ENCODE results near the gene APBA2.

The APBA2 gene

GRCh38 chr15:29029651-29030195 lies 143.9 kb downstream of the APBA2 start:
- Histone ChIP-seq H3K79me2 (ENCODE audit: insufficient read depth, low read length) (no peaks in the 10 kb centered on the region), H3K36me3 (ENCODE audit: insufficient read depth, low read length) (no peaks in the 10 kb centered on the region), H3K4me2 (ENCODE audit: insufficient read depth, low read length) (no peak overlapping the region), H3K27ac (ENCODE audit: low read length) (no peak overlapping the region), H3K9me3 (ENCODE audit: insufficient read depth, low read length, severe bottlenecking) (no peaks in the 10 kb centered on the region), H3K4me1 (ENCODE audit: insufficient read depth, low read length) (no peaks in the 10 kb centered on the region), H3K9ac (ENCODE audit: low read depth, low read length) (no peak overlapping the region), H2AFZ (ENCODE audit: low read depth, low read length) (no peak overlapping the region), H3K27me3 (ENCODE audit: insufficient read depth, low read length, poor library complexity) (no peaks in the 10 kb centered on the region), H4K20me1 (ENCODE audit: insufficient read depth, low read length) (no peaks in the 10 kb centered on the region), H3K4me3 (ENCODE audit: low read depth in 1 of 2, low read length in 2 of 2) (no peak overlapping the region)
- no peak for DNase-seq
- TF ChIP-seq CTCF (IDR thresholded peaks at IDR 0.05; ENCODE audit: borderline replicate concordance, extremely low read depth, low read length, poor library complexity, severe bottlenecking) (no peak), EZH2 (IDR thresholded peaks at IDR 0.05; ENCODE audit: borderline replicate concordance, low read depth, low read length, severe bottlenecking) (no peak)
- no peak for ATAC-seq (ENCODE audit: insufficient read depth, low read depth)

DNA sequence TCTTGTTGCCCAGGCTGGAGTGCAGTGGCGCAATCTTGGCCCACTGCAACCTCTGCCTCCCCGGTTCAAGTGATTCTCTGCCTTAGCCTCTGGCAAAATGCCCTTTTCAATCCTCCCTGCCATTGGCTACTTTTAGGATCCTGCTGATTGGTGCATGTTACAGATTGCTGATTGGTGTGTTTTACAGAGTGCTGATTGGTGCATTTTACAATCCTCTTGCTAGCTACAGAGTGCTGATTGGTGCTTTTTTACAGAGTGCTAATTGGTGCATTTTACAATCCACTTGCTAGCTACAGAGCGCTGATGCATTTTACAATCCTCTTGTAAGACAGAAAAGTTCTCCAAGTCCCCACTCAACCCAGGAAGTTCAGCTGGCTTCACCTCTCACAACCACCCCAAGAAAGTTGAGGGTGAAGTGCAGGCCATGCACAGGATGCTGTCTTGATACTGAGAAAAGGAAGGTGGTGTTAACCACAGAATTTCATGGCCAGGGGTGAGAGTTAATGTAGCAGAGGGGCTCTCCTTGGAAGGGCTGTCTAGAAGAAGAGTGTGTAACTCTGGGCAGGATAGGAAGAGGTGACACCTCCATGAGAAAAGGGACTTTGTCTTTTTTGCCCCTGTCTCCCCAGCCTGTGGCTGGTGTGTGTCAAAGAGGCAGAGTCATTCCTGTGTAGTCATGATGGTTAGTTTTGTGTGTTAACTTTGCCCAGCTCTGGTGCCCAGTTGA lies 145.9 kb downstream of the APBA2 start:
- no peaks in the 10 kb centered on the region for H3K79me2 ChIP-seq (ENCODE audit: insufficient read depth, low read length)
- no peaks in the 10 kb centered on the region for H4K20me1 ChIP-seq (ENCODE audit: insufficient read depth, low read length)
- no peak for TF ChIP-seq EZH2 (IDR thresholded peaks at IDR 0.05; ENCODE audit: borderline replicate concordance, low read depth, low read length, severe bottlenecking)
- no peak for TF ChIP-seq CTCF (IDR thresholded peaks at IDR 0.05; ENCODE audit: borderline replicate concordance, extremely low read depth, low read length, poor library complexity, severe bottlenecking)
- H3K4me2 ChIP-seq (ENCODE audit: insufficient read depth, low read length) = no peak overlapping the region
- ATAC-seq (ENCODE audit: insufficient read depth, low read depth) (no peak), DNase-seq (no peak)
- H3K27ac ChIP-seq (ENCODE audit: low read length) = no peak overlapping the region
- no peaks in the 10 kb centered on the region for H3K36me3 ChIP-seq (ENCODE audit: insufficient read depth, low read length)
- no peaks in the 10 kb centered on the region for H3K9me3 ChIP-seq (ENCODE audit: insufficient read depth, low read length, severe bottlenecking)
- no peak overlapping the region for H3K9ac ChIP-seq (ENCODE audit: low read depth, low read length)
- H3K4me3 ChIP-seq (ENCODE audit: low read depth in 1 of 2, low read length in 2 of 2) = no peak overlapping the region
- no peaks in the 10 kb centered on the region for H3K4me1 ChIP-seq (ENCODE audit: insufficient read depth, low read length)
- no peak overlapping the region for H2AFZ ChIP-seq (ENCODE audit: low read depth, low read length)
- no peaks in the 10 kb centered on the region for H3K27me3 ChIP-seq (ENCODE audit: insufficient read depth, low read length, poor library complexity)

DNA sequence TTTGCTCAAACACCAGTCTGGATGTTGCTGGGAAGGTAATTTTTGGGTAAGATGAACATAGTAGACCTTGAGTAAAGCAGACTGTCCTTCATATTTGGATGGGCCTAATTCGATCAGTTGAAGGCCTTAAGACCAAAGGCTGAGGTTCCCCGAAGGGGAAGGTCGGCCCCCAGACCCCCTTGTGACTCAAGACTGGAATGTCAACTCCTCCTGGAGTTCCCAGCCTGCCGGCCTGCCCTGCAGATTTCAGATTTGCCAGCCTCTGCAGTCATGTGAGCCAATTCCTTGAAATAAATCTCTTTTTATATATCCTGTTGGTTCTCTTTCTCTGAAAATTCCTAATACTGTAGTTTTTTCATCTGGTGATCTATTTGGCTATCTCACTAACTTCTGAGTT lies 146.5 kb downstream of the APBA2 start:
- no peaks in the 10 kb centered on the region for H3K4me1 ChIP-seq (ENCODE audit: insufficient read depth, low read length)
- no peaks in the 10 kb centered on the region for H3K27me3 ChIP-seq (ENCODE audit: insufficient read depth, low read length, poor library complexity)
- TF ChIP-seq CTCF (IDR thresholded peaks at IDR 0.05; ENCODE audit: borderline replicate concordance, extremely low read depth, low read length, poor library complexity, severe bottlenecking) (no peak), EZH2 (IDR thresholded peaks at IDR 0.05; ENCODE audit: borderline replicate concordance, low read depth, low read length, severe bottlenecking) (no peak)
- ATAC-seq (ENCODE audit: insufficient read depth, low read depth) = no peak
- DNase-seq = no peak
- H3K27ac ChIP-seq (ENCODE audit: low read length) = no peak overlapping the region
- H3K4me2 ChIP-seq (ENCODE audit: insufficient read depth, low read length) = no peak overlapping the region
- no peaks in the 10 kb centered on the region for H3K79me2 ChIP-seq (ENCODE audit: insufficient read depth, low read length)
- H3K9me3 ChIP-seq (ENCODE audit: insufficient read depth, low read length, severe bottlenecking) = no peaks in the 10 kb centered on the region
- H2AFZ ChIP-seq (ENCODE audit: low read depth, low read length) = no peak overlapping the region
- no peaks in the 10 kb centered on the region for H3K36me3 ChIP-seq (ENCODE audit: insufficient read depth, low read length)
- no peak overlapping the region for H3K9ac ChIP-seq (ENCODE audit: low read depth, low read length)
- no peak overlapping the region for H3K4me3 ChIP-seq (ENCODE audit: low read depth in 1 of 2, low read length in 2 of 2)
- no peaks in the 10 kb centered on the region for H4K20me1 ChIP-seq (ENCODE audit: insufficient read depth, low read length)

All from DND-41 (cell line).